ENCODE data around the gene PTBP3. TPM values are rescaled to one million over a fixed set of nuclear protein-coding genes. Genes with fewer than 3 reads are reported as not detected.
A peak's percentile ranks its signal among the peaks of the same experiment; 100 is the strongest.

The PTBP3 gene
- total RNA-seq, 2 experiments from 2014 or later, result 87.2 to 92.3 TPM

- Mint-ChIP-seq H3K27ac (peak overlapping the region; percentile 84), H3K9me3 (no peaks in the 10 kb centered on the region), H3K27me3 (peaks cover 8% of the 10 kb centered on the region), H3K4me1 (ENCODE audit: low read depth) (peaks cover 48% of the 10 kb centered on the region), H3K4me3 (peak overlapping the region; percentile 80), H3K36me3 (peaks cover 3% of the 10 kb centered on the region)
- CTCF ChIA-PET, result interaction anchor here (0.7 to 1.1 kb wide), 3 partner anchors 160 to 206 kb away, joined by 3 to 4 read pairs (median 3); partner anchors contain the start of genes HSDL2 and PTBP3
- DNase-seq, result no peak
- POLR2A ChIA-PET, result interaction anchor here (0.7 to 1.4 kb wide), 3 partner anchors 11 to 205 kb away, joined by 3 to 5 read pairs (median 4); partner anchors contain the start of gene PTBP3
- intact Hi-C loops (cut with micrococcal nuclease), result loop anchor here (1.0 to 5.0 kb wide), 4 partner anchors 154 to 276 kb away; partner anchors contain the start of genes PTBP3 and UGCG
These were observed 159.8 kb downstream of the PTBP3 start for GRCh38 chr9:112173489-112174221.

- peaks cover 3% of the 10 kb centered on the region for H3K36me3 Mint-ChIP-seq
- no peak overlapping the region for H3K4me3 Mint-ChIP-seq
- H3K27ac Mint-ChIP-seq, result no peak overlapping the region
- ChIA-PET CTCF (no interaction called here), POLR2A (interaction anchor here (0.6 kb wide), 1 partner anchor 14 kb away, joined by 3 read pairs; no protein-coding TSS in a partner anchor)
- H3K27me3 Mint-ChIP-seq, result peaks cover 6% of the 10 kb centered on the region
- no peaks in the 10 kb centered on the region for H3K9me3 Mint-ChIP-seq
- no peak for DNase-seq
- peaks cover 51% of the 10 kb centered on the region for H3K4me1 Mint-ChIP-seq (ENCODE audit: low read depth)
- intact Hi-C loops (cut with micrococcal nuclease), result loop anchor here (5.0 kb wide), 1 partner anchor 274 kb away; the partner anchor contains the start of gene UGCG
These were observed 162.5 kb downstream of the PTBP3 start for GRCh38 chr9:112170968-112171367.

GRCh38 chr9:112170235-112170634 is 163.2 kb downstream of the PTBP3 start:
- POLR2A ChIA-PET, result interaction anchor here (0.6 kb wide), 1 partner anchor 14 kb away, joined by 3 read pairs; no protein-coding TSS in a partner anchor
- Mint-ChIP-seq H3K27ac (no peak overlapping the region), H3K9me3 (no peaks in the 10 kb centered on the region), H3K4me3 (no peak overlapping the region), H3K36me3 (peaks cover 3% of the 10 kb centered on the region), H3K4me1 (ENCODE audit: low read depth) (peaks cover 46% of the 10 kb centered on the region), H3K27me3 (peaks cover under 1% of the 10 kb centered on the region)
- no peak for DNase-seq
- CTCF ChIA-PET, result no interaction called here
- intact Hi-C loops (cut with micrococcal nuclease), result loop anchor here (5.0 kb wide), 1 partner anchor 273 kb away; the partner anchor contains the start of gene UGCG

GRCh38 chr9:112169368-112169767 is 164.1 kb downstream of the PTBP3 start:
- DNase-seq, result no peak
- Mint-ChIP-seq H3K27me3 (no peaks in the 10 kb centered on the region), H3K36me3 (peaks cover 2% of the 10 kb centered on the region), H3K4me1 (ENCODE audit: low read depth) (peaks cover 44% of the 10 kb centered on the region), H3K9me3 (no peaks in the 10 kb centered on the region), H3K4me3 (no peak overlapping the region), H3K27ac (no peak overlapping the region)
- POLR2A ChIA-PET, result no interaction called here
- CTCF ChIA-PET, result no interaction called here
- intact Hi-C loops (cut with micrococcal nuclease), result no loop called here

GRCh38 chr9:112168197-112168596 is 165.2 kb downstream of the PTBP3 start:
- DNase-seq, result no peak
- H3K4me1 Mint-ChIP-seq (ENCODE audit: low read depth), result peaks cover 37% of the 10 kb centered on the region
- intact Hi-C loops (cut with micrococcal nuclease), result no loop called here
- ChIA-PET POLR2A (no interaction called here), CTCF (no interaction called here)
- H3K4me3 Mint-ChIP-seq, result no peak overlapping the region
- H3K36me3 Mint-ChIP-seq, result no peaks in the 10 kb centered on the region
- no peaks in the 10 kb centered on the region for H3K9me3 Mint-ChIP-seq
- no peaks in the 10 kb centered on the region for H3K27me3 Mint-ChIP-seq
- no peak overlapping the region for H3K27ac Mint-ChIP-seq

Other genes with a start within 250 kb of the PTBP3 start
- 1 to 10 TPM; 3.2 to 3.6 TPM for gene SUSD1, start 158.3 kb downstream of the PTBP3 start, total RNA-seq
- gene HSDL2, start 46.5 kb upstream of the PTBP3 start, total RNA-seq, result 10 to 100 TPM; 24.8 to 26.3 TPM
- gene KIAA1958, start 153.2 kb upstream of the PTBP3 start, total RNA-seq, result 1 to 10 TPM; 6.1 to 6.5 TPM